EH (cell line): ENCODE data around the gene TPRN.

Experiments
- DNase-seq: peaks from one replicate; pipeline ENCODE4 v3.0.0-alpha.2; 2015; ENCODE audit warnings: low read depth

Gene TPRN

DNA sequence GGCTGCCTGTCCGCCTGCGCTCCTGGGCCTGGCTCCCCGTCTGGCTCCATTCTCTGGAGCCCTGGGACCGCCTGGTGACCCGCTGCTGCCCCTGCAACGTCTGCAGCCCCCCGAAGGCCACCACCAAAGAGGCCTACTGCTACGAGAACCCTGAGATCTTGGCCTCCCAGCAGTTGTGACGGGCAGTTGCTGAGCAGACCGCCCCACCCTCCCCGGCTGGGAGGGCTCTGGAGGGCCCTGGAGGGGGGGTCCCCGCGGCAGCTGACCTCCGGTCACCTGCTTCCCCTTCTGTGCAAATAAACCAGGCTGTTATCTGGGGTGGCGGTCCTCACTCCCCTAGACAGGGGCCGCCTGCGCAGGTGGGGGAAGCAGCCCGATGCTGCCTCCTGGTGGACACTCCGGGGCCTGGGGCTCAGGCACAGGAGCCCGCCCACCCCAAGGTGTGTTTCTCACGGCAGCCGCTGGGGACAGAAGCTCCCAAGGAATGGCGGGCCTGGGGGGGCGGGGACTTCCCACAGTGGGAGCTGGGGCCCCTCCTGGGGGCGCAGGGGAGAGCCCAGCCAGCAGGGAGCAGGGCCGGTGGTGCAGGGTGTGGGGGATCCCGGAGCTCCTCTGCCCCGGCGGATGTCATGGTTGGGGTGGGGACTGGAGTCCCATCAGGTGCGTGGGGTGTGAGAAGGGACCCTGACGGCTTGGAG, 35.8 kb upstream of the TPRN start:
- DNase-seq, result peak; percentile 77

- no peak for DNase-seq
Observed at GRCh38 chr9:137235424-137236237, 35.1 kb upstream of the TPRN start.

GRCh38 chr9:137234758-137235423, 34.4 kb upstream of the TPRN start:
- no peak for DNase-seq

GRCh38 chr9:137234055-137234697, 33.6 kb upstream of the TPRN start:
- no peak for DNase-seq

DNA sequence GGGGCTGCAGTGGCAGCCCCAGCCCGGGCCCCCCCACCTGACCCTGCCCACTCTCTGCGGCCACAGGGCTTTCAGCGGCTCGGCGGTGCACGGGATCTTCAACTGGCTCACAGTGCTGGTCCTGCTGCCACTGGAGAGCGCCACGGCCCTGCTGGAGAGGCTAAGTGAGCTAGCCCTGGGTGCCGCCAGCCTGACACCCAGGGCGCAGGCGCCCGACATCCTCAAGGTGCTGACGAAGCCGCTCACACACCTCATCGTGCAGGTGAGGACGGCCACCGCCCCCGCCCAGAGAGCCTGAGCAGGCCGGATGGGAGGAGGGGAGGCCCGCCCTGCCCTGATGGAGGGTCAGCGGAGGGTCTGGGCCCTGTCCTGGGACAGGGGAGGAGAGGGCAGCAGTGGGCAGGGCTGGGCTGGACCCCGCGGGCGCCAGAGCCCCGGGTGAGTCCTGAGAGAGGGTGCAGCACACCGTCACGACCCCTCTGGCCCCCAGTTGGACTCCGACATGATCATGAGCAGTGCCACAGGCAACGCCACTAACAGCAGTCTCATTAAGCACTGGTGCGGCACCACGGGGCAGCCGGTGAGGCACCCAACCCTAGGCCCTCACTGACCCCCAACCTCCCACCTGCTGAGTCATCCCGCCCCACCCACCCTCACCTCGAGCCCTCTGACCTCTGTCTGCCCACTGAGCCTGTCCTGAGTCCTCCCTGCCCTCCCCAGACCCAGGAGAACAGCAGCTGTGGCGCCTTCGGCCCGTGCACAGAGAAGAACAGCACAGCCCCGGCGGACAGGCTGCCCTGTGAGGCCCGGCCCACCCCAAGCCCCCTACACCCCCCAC, 32.8 kb upstream of the TPRN start:
- DNase-seq, result no peak

- no peak for DNase-seq
Observed at GRCh38 chr9:137232510-137232909, 32.0 kb upstream of the TPRN start.

DNA sequence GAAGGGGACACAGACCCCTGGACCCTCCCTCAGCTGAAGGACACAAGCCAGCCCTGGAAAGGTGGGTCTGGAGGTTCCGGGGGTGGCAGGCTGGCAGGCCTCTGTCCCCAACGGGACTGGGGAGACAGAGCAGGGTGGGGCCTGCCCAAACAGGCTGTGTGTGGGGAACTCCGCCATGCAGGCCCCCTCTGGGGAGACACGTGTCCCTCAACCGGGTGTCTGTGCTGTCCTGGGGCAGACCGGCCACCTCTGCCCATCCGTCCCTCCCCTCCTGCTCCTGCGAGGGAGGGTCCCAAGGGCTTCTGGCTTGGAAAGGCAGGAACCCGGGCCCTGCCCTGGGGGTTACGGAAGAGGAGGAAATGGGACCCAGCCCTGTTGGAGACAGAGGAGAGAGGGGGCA, 31.6 kb upstream of the TPRN start:
- no peak for DNase-seq

GRCh38 chr9:137231372-137232039, 31.0 kb upstream of the TPRN start:
- DNase-seq, result no peak

- DNase-seq, result no peak
Observed at GRCh38 chr9:137230705-137231371, 30.3 kb upstream of the TPRN start, which contains the start of gene SLC34A3. SLC34A3 (plus strand) TSS chr9:137230901; CDS start chr9:137231703, 802 bp downstream.

DNA sequence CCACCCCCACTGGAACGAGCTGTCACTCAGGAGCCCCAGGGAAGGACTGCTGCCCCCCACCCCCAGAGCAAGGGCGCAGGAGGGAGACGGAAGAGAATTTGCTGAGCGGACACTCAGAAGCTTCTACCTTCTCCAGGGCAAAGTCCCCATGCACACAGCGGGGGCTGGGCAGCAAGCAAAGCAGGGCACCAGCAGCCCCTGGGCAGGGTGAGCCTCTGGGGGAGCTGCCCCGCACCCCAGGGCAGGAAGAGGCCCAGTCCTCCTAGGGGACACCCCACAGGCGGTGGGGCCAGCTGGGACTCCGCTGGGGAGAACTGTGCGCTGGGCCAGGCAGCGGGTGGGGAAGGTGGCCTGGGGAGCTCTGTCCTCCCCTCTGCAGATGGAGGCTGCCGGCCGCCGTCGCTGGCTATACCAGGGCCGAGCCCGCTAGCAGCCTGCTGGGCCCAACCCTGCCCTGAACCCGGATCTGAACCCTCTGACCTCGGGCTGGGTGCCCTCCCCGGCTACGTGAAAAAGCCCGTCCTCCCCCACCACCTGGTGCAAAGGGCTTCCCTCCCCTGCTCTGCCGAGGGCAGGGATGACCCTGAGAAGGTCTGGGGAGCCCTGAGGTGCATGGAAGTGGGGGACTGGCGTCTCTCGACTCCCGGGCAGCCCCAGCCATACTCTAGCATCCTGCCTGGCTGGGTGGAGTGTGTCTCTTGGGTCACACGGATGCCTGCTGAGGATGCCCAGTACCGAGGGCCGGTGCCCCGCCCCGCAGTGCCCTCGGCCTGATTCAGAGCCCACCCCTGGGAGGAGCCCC, 29.6 kb upstream of the TPRN start:
- no peak for DNase-seq

GRCh38 chr9:137228968-137229896, 28.7 kb upstream of the TPRN start:
- DNase-seq, result no peak

GRCh38 chr9:137228506-137228967, 28.0 kb upstream of the TPRN start:
- DNase-seq, result no peak

DNA sequence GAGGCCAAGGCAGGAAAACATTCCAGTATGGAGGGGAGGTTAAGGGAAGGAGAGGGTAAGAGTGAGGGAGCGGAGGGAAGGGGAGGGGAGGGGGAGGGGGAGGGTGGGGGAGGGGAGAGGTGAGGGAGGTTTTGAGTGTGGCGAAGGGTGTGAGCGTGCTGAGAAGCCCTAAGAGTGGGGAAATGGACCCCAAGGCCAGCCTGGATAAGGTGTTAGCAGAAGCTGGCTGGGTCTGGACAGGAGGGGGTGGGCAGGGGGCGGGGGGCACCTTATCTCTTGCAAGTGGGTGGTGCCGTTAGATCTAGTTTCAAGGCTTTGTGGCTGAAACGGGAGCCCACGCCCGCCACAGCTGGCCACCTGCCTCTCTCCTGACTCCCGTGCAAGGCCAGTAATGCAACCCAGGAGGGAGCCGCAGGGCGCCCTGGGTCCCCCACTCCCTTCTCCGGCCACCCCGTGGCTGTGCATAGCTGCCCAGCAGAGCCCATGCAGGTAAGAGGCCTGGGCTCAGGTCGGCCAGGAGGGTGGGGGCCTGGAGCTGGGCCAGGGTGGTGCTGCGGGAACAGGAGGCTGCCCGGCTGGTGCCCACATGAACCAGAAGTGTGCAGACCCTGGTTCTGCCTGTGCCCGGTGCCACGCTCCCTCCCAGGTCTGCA, 27.4 kb upstream of the TPRN start:
- no peak for DNase-seq

- peak; percentile 75 for DNase-seq
Observed at GRCh38 chr9:137227054-137227852, 26.7 kb upstream of the TPRN start, which contains the start of gene RNF224. RNF224 (plus strand) TSS chr9:137227502; CDS start chr9:137228336, 834 bp downstream.

- DNase-seq, result peak; percentile 31
Observed at GRCh38 chr9:137226338-137227053, 26.0 kb upstream of the TPRN start.
